Measurements from ENCODE around the gene TMEM52. TPM values are rescaled to one million over a fixed set of nuclear protein-coding genes. Genes with fewer than 3 reads are reported as not detected.

TMEM52 gene
- total and polyA plus RNA-seq, 2 of the 13 experiments (the other 11 are each of a cell fraction or from before 2014, with no cell fraction given) = 13.2 to 18.7 TPM

- TF ChIP-seq, protein P1, sequence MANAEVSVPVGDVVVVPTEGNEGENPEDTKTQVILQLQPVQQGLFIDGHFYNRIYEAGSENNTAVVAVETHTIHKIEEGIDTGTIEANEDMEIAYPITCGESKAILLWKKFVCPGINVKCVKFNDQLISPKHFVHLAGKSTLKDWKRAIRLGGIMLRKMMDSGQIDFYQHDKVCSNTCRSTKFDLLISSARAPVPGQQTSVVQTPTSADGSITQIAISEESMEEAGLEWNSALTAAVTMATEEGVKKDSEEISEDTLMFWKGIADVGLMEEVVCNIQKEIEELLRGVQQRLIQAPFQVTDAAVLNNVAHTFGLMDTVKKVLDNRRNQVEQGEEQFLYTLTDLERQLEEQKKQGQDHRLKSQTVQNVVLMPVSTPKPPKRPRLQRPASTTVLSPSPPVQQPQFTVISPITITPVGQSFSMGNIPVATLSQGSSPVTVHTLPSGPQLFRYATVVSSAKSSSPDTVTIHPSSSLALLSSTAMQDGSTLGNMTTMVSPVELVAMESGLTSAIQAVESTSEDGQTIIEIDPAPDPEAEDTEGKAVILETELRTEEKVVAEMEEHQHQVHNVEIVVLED (CRISPR knock-in tag; IDR thresholded peaks at IDR 0.05; ENCODE audit: borderline replicate concordance) = peak; percentile 56; the same call in 1 of the 2 replicates
- TF ChIP-seq YEATS2 (CRISPR knock-in tag; IDR thresholded peaks at IDR 0.05; ENCODE audit: borderline replicate concordance) (no peak), HIVEP1 (CRISPR knock-in tag; IDR thresholded peaks at IDR 0.05) (no peak), ZNF124 (CRISPR knock-in tag; IDR thresholded peaks at IDR 0.05) (no peak), NKX3-1 (CRISPR knock-in tag; IDR thresholded peaks at IDR 0.05) (no peak), SRSF4 (IDR thresholded peaks at IDR 0.05; ENCODE audit: low read depth, low read length, poor library complexity, severe bottlenecking) (no peak), EEA1 (CRISPR knock-in tag; IDR thresholded peaks at IDR 0.05; ENCODE audit: borderline replicate concordance) (no peak), HNRNPLL (IDR thresholded peaks at IDR 0.05; ENCODE audit: low read depth, low read length, poor library complexity, severe bottlenecking) (no peak), BHLHE40 (IDR thresholded peaks at IDR 0.05; ENCODE audit: low read length) (no peak), MAFK (conservative IDR thresholded peaks at IDR 0.05 in 1 of 2, IDR thresholded peaks at IDR 0.05 in 1 of 2; ENCODE audit: low read length in 2 of 2) (no peak), ZSCAN5A (CRISPR knock-in tag; IDR thresholded peaks at IDR 0.05; ENCODE audit: borderline replicate concordance) (no peak), ZNF770 (CRISPR knock-in tag; IDR thresholded peaks at IDR 0.05) (no peak), HMG20A (CRISPR knock-in tag; IDR thresholded peaks at IDR 0.05; ENCODE audit: borderline replicate concordance) (no peak), HHEX (CRISPR knock-in tag; IDR thresholded peaks at IDR 0.05) (no peak), DNMT1 (CRISPR knock-in tag; IDR thresholded peaks at IDR 0.05) (no peak), ZNF207 (IDR thresholded peaks at IDR 0.05; ENCODE audit: borderline replicate concordance) (no peak), GATAD1 (CRISPR knock-in tag; IDR thresholded peaks at IDR 0.05) (peak; percentile 60), SKIL (CRISPR knock-in tag; IDR thresholded peaks at IDR 0.05; ENCODE audit: borderline replicate concordance) (peak; percentile 51; the same call in 1 of the 2 replicates), STAT5B (CRISPR knock-in tag; IDR thresholded peaks at IDR 0.05) (no peak)
- TF ChIP-seq, protein P2, sequence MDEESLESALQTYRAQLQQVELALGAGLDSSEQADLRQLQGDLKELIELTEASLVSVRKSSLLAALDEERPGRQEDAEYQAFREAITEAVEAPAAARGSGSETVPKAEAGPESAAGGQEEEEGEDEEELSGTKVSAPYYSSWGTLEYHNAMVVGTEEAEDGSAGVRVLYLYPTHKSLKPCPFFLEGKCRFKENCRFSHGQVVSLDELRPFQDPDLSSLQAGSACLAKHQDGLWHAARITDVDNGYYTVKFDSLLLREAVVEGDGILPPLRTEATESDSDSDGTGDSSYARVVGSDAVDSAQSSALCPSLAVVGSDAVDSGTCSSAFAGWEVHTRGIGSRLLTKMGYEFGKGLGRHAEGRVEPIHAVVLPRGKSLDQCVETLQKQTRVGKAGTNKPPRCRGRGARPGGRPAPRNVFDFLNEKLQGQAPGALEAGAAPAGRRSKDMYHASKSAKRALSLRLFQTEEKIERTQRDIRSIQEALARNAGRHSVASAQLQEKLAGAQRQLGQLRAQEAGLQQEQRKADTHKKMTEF (CRISPR knock-in tag; IDR thresholded peaks at IDR 0.05) = peak; percentile 42; the same call in 1 of the 2 replicates
These were observed 4.1 kb upstream of the TMEM52 start (continued) for GRCh38 chr1:1922956-1923833.
